ENCODE data around the gene CDADC1. TPM values are rescaled to one million over a fixed set of nuclear protein-coding genes. Genes with fewer than 3 reads are reported as not detected.

CDADC1 gene
- total and polyA plus RNA-seq, 2 experiments from 2014 or later = 1.3 to 9.3 TPM

DNA sequence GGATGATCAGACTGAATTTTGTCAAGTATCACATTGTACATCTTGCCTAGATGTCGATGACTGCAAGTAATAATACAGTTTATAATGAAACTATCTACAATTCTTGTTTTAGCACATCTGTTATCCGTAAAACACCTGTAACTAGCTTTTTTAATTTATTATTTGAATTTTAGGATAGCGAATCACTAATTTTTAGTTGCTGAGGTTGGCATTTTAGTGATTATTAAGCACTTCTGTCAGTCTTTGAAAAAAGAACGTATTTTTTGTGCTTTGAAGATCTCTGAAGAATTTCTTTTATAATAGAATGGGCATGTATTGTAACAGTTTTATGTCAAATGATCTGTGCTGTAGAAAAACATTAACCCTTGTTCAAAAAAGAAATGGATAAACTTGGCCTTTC, 39.1 kb upstream of the CDADC1 start (continued):
- TF ChIP-seq, protein P1, sequence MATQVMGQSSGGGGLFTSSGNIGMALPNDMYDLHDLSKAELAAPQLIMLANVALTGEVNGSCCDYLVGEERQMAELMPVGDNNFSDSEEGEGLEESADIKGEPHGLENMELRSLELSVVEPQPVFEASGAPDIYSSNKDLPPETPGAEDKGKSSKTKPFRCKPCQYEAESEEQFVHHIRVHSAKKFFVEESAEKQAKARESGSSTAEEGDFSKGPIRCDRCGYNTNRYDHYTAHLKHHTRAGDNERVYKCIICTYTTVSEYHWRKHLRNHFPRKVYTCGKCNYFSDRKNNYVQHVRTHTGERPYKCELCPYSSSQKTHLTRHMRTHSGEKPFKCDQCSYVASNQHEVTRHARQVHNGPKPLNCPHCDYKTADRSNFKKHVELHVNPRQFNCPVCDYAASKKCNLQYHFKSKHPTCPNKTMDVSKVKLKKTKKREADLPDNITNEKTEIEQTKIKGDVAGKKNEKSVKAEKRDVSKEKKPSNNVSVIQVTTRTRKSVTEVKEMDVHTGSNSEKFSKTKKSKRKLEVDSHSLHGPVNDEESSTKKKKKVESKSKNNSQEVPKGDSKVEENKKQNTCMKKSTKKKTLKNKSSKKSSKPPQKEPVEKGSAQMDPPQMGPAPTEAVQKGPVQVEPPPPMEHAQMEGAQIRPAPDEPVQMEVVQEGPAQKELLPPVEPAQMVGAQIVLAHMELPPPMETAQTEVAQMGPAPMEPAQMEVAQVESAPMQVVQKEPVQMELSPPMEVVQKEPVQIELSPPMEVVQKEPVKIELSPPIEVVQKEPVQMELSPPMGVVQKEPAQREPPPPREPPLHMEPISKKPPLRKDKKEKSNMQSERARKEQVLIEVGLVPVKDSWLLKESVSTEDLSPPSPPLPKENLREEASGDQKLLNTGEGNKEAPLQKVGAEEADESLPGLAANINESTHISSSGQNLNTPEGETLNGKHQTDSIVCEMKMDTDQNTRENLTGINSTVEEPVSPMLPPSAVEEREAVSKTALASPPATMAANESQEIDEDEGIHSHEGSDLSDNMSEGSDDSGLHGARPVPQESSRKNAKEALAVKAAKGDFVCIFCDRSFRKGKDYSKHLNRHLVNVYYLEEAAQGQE (IDR thresholded peaks at IDR 0.05; ENCODE audit: unreplicated experiment) = no peak
- TF ChIP-seq ZNF114 (CRISPR knock-in tag; IDR thresholded peaks at IDR 0.05) (no peak), EZH2 (IDR thresholded peaks at IDR 0.05; ENCODE audit: low read depth, unreplicated experiment) (no peak)
- TF ChIP-seq, protein P2, sequence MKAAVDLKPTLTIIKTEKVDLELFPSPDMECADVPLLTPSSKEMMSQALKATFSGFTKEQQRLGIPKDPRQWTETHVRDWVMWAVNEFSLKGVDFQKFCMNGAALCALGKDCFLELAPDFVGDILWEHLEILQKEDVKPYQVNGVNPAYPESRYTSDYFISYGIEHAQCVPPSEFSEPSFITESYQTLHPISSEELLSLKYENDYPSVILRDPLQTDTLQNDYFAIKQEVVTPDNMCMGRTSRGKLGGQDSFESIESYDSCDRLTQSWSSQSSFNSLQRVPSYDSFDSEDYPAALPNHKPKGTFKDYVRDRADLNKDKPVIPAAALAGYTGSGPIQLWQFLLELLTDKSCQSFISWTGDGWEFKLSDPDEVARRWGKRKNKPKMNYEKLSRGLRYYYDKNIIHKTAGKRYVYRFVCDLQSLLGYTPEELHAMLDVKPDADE (IDR thresholded peaks at IDR 0.05) = no peak

- Histone ChIP-seq H2AFZ (no peak overlapping the region), H3K27me3 (ENCODE audit: insufficient read depth) (no peaks in the 10 kb centered on the region), H3K4me2 (no peak overlapping the region), H3K4me3 (no peak overlapping the region), H4K20me1 (replicated peaks; ENCODE audit: insufficient read depth) (no peaks in the 10 kb centered on the region), H3K36me3 (ENCODE audit: insufficient read depth) (peaks cover 16% of the 10 kb centered on the region; the same call in 1 of the 2 replicates), H3F3A (replicated peaks; ENCODE audit: low read depth) (no peaks in the 10 kb centered on the region), H3K9me2 (ENCODE audit: insufficient read depth) (0 out of 2 replicates have a peak, but pooled peaks cover 2% of the 10 kb centered on the region), H3K27ac (ENCODE audit: low read depth) (no peak overlapping the region), H3K79me2 (replicated peaks; ENCODE audit: insufficient read depth) (no peaks in the 10 kb centered on the region), H3K4me1 (ENCODE audit: insufficient read depth) (peaks cover 13% of the 10 kb centered on the region)
- peaks cover 12% of the 10 kb centered on the region for H3K4me1 Mint-ChIP-seq
- peaks cover 4% of the 10 kb centered on the region for H3K27me3 Mint-ChIP-seq (ENCODE audit: insufficient read depth, low read depth, poor library complexity)
- DNase-seq (ENCODE audit: low spot score) (no peak), ATAC-seq (no peak)
- H3K36me3 Mint-ChIP-seq (ENCODE audit: low read depth) = peaks cover 18% of the 10 kb centered on the region; the same call in 1 of the 3 replicates
- no peak overlapping the region for H3K27ac Mint-ChIP-seq
- H3K4me3 Mint-ChIP-seq = no peak overlapping the region
- H3K9me3 Mint-ChIP-seq = no peaks in the 10 kb centered on the region
- TF ChIP-seq EZH2 (IDR thresholded peaks at IDR 0.05; ENCODE audit: low read depth, unreplicated experiment) (no peak), CREB1 (CRISPR knock-in tag; IDR thresholded peaks at IDR 0.05; ENCODE audit: low read depth) (no peak), NANOG (IDR thresholded peaks at IDR 0.05; ENCODE audit: borderline replicate concordance) (no peak), STAT1 (IDR thresholded peaks at IDR 0.05; ENCODE audit: unreplicated experiment) (no peak), ZNF331 (CRISPR knock-in tag; IDR thresholded peaks at IDR 0.05; ENCODE audit: low read depth) (no peak), EZH2phosphoT487 (IDR thresholded peaks at IDR 0.05; ENCODE audit: unreplicated experiment) (no peak), ZNF462 (CRISPR knock-in tag; IDR thresholded peaks at IDR 0.05) (no peak), POLR2AphosphoS5 (IDR thresholded peaks at IDR 0.05; ENCODE audit: low read depth) (no peak)
- TF ChIP-seq, protein P2 (IDR thresholded peaks at IDR 0.05) = no peak
Measured at GRCh38 chr13:49210114-49210513, 37.6 kb upstream of the CDADC1 start.
